ENCODE results near the gene SIGLEC1. TPM values are rescaled to one million over a fixed set of nuclear protein-coding genes. Genes with fewer than 3 reads are reported as not detected.

Gene SIGLEC1
- total RNA-seq, 2 experiments from 2014 or later, result 0.08 to 0.11 TPM

- intact Hi-C loops (cut with DNase I, micrococcal nuclease), result loop anchor here in 1 of 2 experiments (5.0 kb wide), 1 partner anchor 148 kb away; no protein-coding TSS in a partner anchor
- Histone ChIP-seq H3K9me3 (ENCODE audit: control insufficient read depth in 1 of 2, insufficient read depth in 1 of 2, low read length in 2 of 2) (no peaks in the 10 kb centered on the region), H3K4me3 (ENCODE audit: low read length) (no peak overlapping the region), H3K27ac (ENCODE audit: low read depth in 1 of 2, low read length in 2 of 2) (no peak overlapping the region), H3K27me3 (ENCODE audit: control insufficient read depth in 1 of 2, insufficient read depth in 2 of 2, low read length in 2 of 2) (no peaks in the 10 kb centered on the region), H3K4me1 (ENCODE audit: insufficient read depth, low read length) (peaks cover 5% of the 10 kb centered on the region), H3K36me3 (ENCODE audit: insufficient read depth, low read length) (no peaks in the 10 kb centered on the region)
- peak in 1 of 14 experiments; percentile 15 for DNase-seq
- ChIA-PET POLR2A (no interaction called here), CTCF (interaction anchor here (1.3 to 1.8 kb wide), 7 partner anchors 10 to 146 kb away, joined by 3 to 18 read pairs (median 5); partner anchors contain the start of gene ADISSP)
- Mint-ChIP-seq H3K4me3 (no peak overlapping the region), H3K36me3 (ENCODE audit: low read depth) (no peaks in the 10 kb centered on the region), H3K4me1 (ENCODE audit: low read depth) (no peaks in the 10 kb centered on the region), H3K9me3 (no peaks in the 10 kb centered on the region), H3K27ac (no peak overlapping the region), H3K27me3 (peaks cover 8% of the 10 kb centered on the region)
- no peak for ATAC-seq (ENCODE audit: poor library complexity)
- no peak for TF ChIP-seq CTCF (IDR thresholded peaks at IDR 0.05)
Observed at GRCh38 chr20:3710011-3710466, 2.4 kb downstream of the SIGLEC1 start.

- H3K4me3 ChIP-seq (ENCODE audit: low read length), result no peak overlapping the region
- no peaks in the 10 kb centered on the region for H3K36me3 Mint-ChIP-seq (ENCODE audit: low read depth)
- intact Hi-C loops (cut with DNase I, micrococcal nuclease), result no loop called here
- no peaks in the 10 kb centered on the region for H3K36me3 ChIP-seq (ENCODE audit: insufficient read depth, low read length)
- DNase-seq (no peak), ATAC-seq (ENCODE audit: poor library complexity) (no peak)
- H3K27ac Mint-ChIP-seq, result no peak overlapping the region
- H3K27ac ChIP-seq (ENCODE audit: low read depth in 1 of 2, low read length in 2 of 2), result no peak overlapping the region
- no peak for TF ChIP-seq CTCF (IDR thresholded peaks at IDR 0.05)
- H3K9me3 ChIP-seq (ENCODE audit: control insufficient read depth in 1 of 2, insufficient read depth in 1 of 2, low read length in 2 of 2), result no peaks in the 10 kb centered on the region
- POLR2A ChIA-PET, result no interaction called here
- no peaks in the 10 kb centered on the region for H3K4me1 Mint-ChIP-seq (ENCODE audit: low read depth)
- CTCF ChIA-PET, result interaction anchor here (0.9 kb wide), 1 partner anchor 31 kb away, joined by 4 read pairs; no protein-coding TSS in a partner anchor
- no peaks in the 10 kb centered on the region for H3K27me3 ChIP-seq (ENCODE audit: control insufficient read depth in 1 of 2, insufficient read depth in 2 of 2, low read length in 2 of 2)
- H3K4me3 Mint-ChIP-seq, result no peak overlapping the region
- no peaks in the 10 kb centered on the region for H3K9me3 Mint-ChIP-seq
- peaks cover 8% of the 10 kb centered on the region for H3K27me3 Mint-ChIP-seq
- peaks cover 5% of the 10 kb centered on the region for H3K4me1 ChIP-seq (ENCODE audit: insufficient read depth, low read length)
Observed at GRCh38 chr20:3707508-3707899, 4.9 kb downstream of the SIGLEC1 start.

GRCh38 chr20:3706774-3707507 is 5.5 kb downstream of the SIGLEC1 start:
- Histone ChIP-seq H3K27me3 (ENCODE audit: control insufficient read depth in 1 of 2, insufficient read depth in 2 of 2, low read length in 2 of 2) (no peaks in the 10 kb centered on the region), H3K9me3 (ENCODE audit: control insufficient read depth in 1 of 2, insufficient read depth in 1 of 2, low read length in 2 of 2) (no peaks in the 10 kb centered on the region), H3K4me3 (ENCODE audit: low read length) (no peak overlapping the region), H3K36me3 (ENCODE audit: insufficient read depth, low read length) (no peaks in the 10 kb centered on the region), H3K4me1 (ENCODE audit: insufficient read depth, low read length) (peaks cover 5% of the 10 kb centered on the region), H3K27ac (ENCODE audit: low read depth in 1 of 2, low read length in 2 of 2) (no peak overlapping the region)
- ChIA-PET CTCF (no interaction called here), POLR2A (no interaction called here)
- no peak for ATAC-seq (ENCODE audit: poor library complexity)
- intact Hi-C loops (cut with DNase I, micrococcal nuclease), result no loop called here
- no peak for TF ChIP-seq CTCF (IDR thresholded peaks at IDR 0.05)
- Mint-ChIP-seq H3K4me3 (no peak overlapping the region), H3K27ac (no peak overlapping the region), H3K9me3 (no peaks in the 10 kb centered on the region), H3K36me3 (ENCODE audit: low read depth) (no peaks in the 10 kb centered on the region), H3K4me1 (ENCODE audit: low read depth) (no peaks in the 10 kb centered on the region), H3K27me3 (peaks cover 8% of the 10 kb centered on the region)
- DNase-seq, result no peak
